DMS153 (cell line): ENCODE measurements around the gene RNF115.
"Not testable (repeated sequence)": the region's sequence is repeated elsewhere in the genome, so short reads cannot be mapped to it uniquely, and the experiment has no call there.

Source experiments
- DNase-seq: peaks from one replicate; lab custom pipeline; 2025; lab: John Stamatoyannopoulos, UW

RNF115 gene

GRCh38 chr1:145777357-145778145 is 46.3 kb downstream of the RNF115 start:
- DNase-seq: no peak

- DNase-seq: no peak
These were observed 50.5 kb downstream of the RNF115 start for GRCh38 chr1:145773423-145773822.

- DNase-seq: no peak
These were observed 52.8 kb downstream of the RNF115 start for GRCh38 chr1:145771056-145771455.

GRCh38 chr1:145768004-145768403 is 55.9 kb downstream of the RNF115 start:
- not testable (repeated sequence) for DNase-seq

GRCh38 chr1:145766926-145767325 is 57.0 kb downstream of the RNF115 start:
- not testable (repeated sequence) for DNase-seq

GRCh38 chr1:145765585-145766360 is 58.1 kb downstream of the RNF115 start:
- DNase-seq: peak; percentile 45

- not testable (repeated sequence) for DNase-seq
These were observed 58.8 kb downstream of the RNF115 start for GRCh38 chr1:145765127-145765526.

- not testable (repeated sequence) for DNase-seq
These were observed 59.5 kb downstream of the RNF115 start for GRCh38 chr1:145764231-145764940.

GRCh38 chr1:145762001-145762400 is 61.9 kb downstream of the RNF115 start:
- DNase-seq: not testable (repeated sequence)

- DNase-seq: not testable (repeated sequence)
These were observed 62.4 kb downstream of the RNF115 start for GRCh38 chr1:145761498-145761897.

GRCh38 chr1:145760395-145760949 is 63.4 kb downstream of the RNF115 start:
- DNase-seq: not testable (repeated sequence)

- DNase-seq: no peak
These were observed 64.2 kb downstream of the RNF115 start for GRCh38 chr1:145759721-145760120.

GRCh38 chr1:145758575-145758974 is 65.3 kb downstream of the RNF115 start:
- no peak for DNase-seq

- DNase-seq: no peak
These were observed 65.8 kb downstream of the RNF115 start for GRCh38 chr1:145758116-145758515.

- no peak for DNase-seq
These were observed 66.5 kb downstream of the RNF115 start for GRCh38 chr1:145757420-145757819.

GRCh38 chr1:145751491-145752037 is 72.3 kb downstream of the RNF115 start:
- no peak for DNase-seq

- no peak for DNase-seq
These were observed 73.5 kb downstream of the RNF115 start for GRCh38 chr1:145750426-145750825.

- DNase-seq: no peak
These were observed 76.3 kb downstream of the RNF115 start for GRCh38 chr1:145747398-145748247.

GRCh38 chr1:145740269-145740668 is 83.6 kb downstream of the RNF115 start:
- DNase-seq: no peak

- DNase-seq: no peak
These were observed 87.7 kb downstream of the RNF115 start for GRCh38 chr1:145736191-145736590.

GRCh38 chr1:145730900-145731299 is 93.0 kb downstream of the RNF115 start:
- DNase-seq: no peak
